Embryonic facial prominence (tissue), 1 donor: ENCODE measurements around the gene SLC25A27.
"Not testable (repeated sequence)": the region's sequence is repeated elsewhere in the genome, so short reads cannot be mapped to it uniquely, and the experiment has no call there.

Experiments used
- DNase-seq: peaks from one replicate; pipeline ENCODE4 v3.0.0-alpha.2; 2016; ENCODE audit errors: extremely low spot score

SLC25A27 gene, protein sequence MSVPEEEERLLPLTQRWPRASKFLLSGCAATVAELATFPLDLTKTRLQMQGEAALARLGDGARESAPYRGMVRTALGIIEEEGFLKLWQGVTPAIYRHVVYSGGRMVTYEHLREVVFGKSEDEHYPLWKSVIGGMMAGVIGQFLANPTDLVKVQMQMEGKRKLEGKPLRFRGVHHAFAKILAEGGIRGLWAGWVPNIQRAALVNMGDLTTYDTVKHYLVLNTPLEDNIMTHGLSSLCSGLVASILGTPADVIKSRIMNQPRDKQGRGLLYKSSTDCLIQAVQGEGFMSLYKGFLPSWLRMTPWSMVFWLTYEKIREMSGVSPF

DNA sequence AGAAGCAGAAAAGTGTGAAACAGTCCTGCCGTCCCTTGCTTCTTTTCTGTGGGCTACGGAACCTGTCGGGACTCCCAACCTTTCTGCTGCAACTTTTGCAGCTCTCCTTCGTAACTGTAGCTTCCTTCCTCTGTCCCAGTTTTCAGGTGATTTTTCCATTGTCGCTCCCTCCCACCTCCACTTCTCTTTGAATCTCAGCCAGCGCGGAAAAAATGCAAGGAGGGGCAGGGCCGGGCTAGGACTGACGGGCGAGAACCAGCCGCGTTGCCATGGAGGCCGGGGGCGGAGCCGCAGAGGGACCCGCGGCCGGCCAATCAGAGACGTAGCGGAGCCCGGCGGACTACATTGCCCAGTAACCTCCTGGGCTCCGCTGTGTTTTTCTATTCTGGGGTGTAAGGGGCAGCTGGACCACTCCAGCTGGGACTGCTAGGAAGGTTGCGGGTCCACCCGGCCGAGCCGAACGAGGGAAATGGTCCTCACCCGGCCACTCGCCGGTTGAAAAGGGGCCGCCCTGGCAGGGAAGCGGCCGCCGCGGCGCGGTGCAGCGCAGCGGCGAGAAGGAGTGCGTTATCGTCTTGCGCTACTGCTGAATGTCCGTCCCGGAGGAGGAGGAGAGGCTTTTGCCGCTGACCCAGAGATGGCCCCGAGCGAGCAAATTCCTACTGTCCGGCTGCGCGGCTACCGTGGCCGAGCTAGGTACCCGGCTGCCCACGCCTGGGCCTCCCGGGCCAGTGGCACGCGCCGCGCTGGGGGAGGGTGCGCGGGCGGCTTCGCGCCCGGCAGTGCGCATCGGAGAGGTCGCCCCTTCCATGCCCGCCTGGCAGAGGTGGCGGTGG is at the start of gene SLC25A27, which contains the start of gene CYP39A1:
TSS of gene SLC25A27 (plus strand) at position 373 of the 836 bp plus-strand sequence. CDS start at position 591, 218 bp downstream.
TSS of gene CYP39A1 (minus strand) at position 216 of the 836 bp plus-strand sequence. CDS start 236 bp downstream, outside the sequence.
- DNase-seq = peak; percentile 84

DNA sequence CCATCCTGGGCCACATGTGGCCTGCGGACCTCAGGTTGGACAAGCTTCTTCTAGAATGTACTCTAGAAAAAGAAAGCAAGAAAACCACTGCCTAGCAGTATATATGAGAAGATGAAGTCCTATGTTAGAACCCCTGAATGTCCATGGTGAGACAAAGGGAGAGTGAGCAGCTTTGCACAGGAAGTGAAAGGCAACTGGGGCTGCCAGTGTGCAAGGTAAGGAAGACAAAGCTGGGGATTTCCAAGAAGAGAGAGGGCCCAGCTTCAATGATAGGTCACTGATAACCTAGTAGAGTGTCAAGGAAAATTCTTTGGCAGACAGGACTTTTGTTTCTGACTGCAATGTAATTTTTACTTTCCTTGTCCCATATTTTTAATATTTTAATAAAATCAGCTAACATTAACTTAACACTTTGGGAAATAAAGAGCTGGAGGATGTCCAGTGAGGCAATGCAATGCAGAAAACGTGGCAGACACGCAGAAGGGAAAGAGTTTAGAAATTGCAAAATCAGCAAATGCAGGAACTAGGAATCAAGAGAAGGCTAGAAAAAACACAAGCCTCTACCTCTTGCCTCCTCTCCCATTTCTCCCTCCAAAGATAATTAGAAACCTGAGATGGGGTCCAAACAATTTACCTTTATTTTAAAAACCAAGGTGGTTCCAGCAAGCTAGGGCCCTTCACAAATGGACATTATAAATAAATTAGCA is 47.5 kb upstream of the SLC25A27 start:
- no peak for DNase-seq

DNA sequence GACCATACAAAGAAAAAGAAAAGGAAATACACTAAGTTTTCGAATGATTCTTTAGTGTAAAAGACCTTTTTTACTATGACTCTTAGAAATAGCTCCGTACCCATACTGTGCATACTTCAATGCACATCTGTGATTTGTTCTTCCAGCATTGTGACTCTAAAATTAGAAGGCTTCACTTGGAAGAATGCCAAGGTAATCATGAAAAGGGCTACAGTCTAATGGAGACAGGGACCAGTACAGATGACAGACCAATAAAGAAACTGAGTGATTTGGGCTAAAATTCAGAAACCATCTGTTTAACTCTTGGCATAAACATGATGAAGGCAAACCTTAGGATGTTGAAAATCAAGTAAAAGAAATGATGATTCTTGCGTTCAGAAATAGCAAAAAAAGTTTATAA is 46.4 kb upstream of the SLC25A27 start:
- DNase-seq = no peak

DNA sequence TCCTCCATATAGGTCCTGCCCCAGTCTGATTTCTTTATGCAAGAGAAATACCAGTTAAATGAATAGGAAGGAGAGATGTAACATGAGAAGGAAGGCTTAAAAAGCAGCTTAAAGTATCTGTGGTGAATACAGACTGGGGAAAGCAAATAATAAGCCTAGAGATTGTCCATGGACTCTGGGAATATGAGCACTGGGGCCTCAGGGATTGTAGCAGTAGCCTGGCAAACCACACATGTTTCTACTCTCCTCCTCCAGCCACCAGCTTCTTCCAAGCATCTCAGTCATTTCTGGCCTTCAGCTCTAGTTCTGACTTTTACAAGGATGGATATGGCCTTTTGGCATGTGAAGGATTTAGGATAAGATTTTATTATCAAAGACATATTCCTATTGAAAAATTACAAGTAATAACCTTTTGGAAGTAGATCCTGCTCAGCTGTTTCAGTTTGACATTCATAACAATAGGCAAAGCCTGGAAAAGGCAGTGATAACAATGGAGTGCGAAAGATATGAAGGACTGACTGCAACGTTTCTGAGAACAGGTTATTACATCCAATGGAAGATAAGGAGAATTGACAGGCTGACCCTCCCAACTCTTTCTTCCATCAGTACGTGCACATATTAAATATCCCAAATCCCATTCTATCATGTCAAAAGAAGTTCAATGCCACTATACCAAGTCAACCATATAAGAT is 41.8 kb upstream of the SLC25A27 start:
- no peak for DNase-seq

DNA sequence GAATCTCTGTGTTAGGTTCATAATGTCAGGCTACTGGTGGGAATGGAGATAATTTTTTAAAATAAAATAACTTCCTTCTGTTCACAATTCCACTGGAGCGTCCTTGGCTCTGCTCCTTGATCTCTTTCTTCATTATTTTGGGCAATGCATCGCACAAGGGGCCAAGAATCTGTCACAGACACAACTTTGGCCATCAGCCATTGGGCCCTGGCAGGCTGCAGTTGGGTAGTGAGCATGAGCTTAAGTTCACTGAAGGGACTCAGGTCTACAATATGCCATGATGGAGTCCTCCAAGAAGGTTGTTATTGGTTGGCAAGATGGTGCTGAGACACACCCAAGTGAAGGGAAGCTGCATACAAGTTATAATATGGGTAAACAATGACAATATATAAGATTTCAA is 40.1 kb upstream of the SLC25A27 start:
- no peak for DNase-seq

DNA sequence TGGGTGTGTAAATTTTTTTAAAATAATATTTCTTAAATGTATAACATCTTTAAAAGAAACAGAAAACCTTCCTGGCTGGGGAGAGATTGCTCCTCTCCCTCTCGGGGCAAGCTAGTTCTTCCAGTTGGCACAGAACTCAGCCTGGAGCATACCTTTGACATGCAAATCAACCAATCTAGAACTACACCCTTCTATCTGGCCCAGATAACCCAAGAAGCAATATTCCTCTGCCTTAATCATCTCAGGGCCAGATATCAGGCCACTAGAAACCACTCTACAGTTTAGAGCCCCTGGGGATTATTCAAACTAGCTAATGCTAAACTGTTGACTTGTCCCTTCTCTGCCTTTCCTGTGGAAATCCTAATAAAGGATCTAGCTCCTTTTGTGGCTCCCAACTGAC is 34.0 kb upstream of the SLC25A27 start:
- DNase-seq = no peak

DNA sequence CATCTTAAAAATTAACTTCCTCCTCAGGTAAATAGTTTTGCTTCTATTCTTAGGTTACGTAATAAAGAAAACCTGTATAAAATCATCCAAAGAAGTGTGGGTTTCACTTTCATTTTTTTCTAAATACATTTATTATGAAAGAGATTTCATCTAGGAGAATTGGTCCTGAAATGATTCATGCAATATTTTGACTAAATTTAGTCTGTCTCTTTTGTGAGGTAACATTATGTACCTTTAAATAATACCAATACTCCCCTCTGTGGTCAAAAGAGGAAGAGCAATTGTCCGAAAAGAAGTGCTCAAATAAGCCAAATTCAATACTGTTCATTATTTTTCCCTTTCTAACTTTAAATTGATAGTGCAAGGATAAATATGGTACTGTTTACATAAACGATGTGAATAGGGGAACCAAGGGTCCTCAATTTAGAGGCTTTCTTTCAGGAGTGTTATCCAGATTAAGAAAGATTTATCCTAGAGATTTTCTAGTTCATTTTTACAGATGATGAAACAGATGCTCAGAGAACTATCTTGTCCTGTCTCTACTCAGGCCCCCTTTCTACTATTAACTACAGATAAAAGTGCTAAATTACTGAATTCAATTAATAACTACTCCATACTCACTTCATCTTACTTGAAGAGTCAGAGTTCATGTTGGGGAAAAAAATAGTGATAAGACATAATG is 26.4 kb upstream of the SLC25A27 start:
- no peak for DNase-seq

DNA sequence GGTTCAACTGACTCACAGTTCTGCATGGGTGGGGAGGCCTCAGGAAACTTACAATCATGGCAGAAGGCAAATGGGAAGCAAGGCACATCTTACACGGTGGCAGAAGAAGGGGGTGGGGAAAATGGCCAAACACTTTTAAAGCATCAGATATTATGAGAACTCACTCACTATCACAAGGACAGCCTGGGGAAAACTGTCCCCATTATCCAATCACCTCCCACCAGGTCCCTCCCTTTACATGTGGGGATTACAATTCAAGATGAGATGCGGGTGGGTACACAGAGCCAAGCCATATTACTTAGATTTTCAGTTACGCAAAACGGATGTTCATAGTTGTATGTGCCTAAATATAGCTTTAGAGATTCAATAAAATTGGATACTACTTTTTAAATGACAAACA is 25.8 kb upstream of the SLC25A27 start:
- DNase-seq = no peak

DNA sequence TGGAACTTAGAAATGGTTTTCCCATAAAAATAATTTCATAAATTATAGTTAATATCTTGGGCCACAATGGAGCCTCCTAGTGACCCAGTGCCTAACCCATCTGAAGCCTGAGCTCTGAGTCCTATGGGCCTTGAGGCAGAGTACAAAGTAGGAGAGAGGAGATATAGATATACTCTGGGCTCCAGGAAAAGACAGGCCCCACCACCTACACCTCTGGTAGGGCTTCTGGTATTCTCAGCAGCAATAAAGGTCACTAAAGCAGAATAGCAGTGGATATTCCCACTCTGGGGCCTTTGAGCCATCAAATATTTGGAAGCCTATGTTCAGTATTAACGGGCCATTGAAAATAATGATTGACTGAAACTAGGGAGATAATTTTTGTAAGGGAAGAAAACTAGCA is 24.3 kb upstream of the SLC25A27 start:
- no peak for DNase-seq

DNA sequence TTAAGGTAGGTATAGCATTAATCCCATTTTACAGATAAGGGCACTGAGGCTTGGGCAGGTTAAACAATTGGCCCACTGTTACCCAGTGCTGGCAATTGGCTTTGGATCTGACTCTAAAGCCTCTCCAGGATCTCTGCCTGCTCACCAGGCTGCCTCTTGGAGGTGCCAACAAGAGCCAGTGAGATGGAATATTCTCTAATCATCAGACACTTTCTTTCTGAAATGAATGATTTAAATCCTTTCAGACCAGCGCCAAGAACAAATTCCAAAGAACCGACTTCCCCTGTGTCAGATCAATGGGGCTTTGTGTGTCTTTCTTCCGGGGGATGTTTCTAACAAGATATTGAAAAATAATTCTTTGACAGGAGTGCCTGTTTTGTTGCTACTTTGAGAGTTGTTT is 23.8 kb upstream of the SLC25A27 start:
- DNase-seq = no peak

DNA sequence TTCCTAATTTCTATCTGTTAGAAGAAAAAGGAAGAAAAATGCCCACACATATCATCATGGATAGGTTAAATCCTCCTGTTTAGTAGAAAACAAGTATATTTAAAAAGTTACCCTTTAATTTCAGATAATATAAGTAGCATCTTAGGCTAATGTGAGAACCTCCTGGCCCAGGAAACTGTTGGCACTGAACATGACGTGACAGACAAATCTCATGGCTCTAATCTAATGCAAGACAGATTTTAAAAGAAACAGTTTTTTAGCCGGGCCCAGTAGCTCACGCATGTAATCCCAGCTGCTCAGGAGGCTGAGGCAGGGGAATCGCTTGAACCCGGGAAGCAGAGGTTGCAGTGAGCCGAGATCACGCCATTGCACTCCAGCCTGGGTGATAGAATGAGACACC is 23.1 kb upstream of the SLC25A27 start:
- DNase-seq = no peak

DNA sequence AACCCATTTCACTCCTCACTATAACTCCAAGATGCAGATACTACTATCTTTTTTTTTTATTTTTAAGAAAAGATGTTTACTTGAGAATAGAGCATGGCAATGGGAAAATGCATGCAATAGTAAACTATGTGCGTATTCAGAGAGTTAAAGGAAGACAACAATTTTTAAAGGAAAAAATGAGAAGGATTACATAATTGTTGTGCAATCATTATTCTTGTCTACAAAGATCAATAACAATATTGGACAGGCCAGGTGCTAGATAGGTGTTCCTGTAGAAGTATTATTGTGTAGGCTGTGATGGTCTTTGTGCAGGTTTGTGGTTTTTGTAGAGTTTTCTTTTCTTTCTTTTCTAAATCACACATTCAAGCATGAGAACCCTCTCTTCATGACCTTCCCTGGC is 20.7 kb upstream of the SLC25A27 start:
- DNase-seq = no peak

DNA sequence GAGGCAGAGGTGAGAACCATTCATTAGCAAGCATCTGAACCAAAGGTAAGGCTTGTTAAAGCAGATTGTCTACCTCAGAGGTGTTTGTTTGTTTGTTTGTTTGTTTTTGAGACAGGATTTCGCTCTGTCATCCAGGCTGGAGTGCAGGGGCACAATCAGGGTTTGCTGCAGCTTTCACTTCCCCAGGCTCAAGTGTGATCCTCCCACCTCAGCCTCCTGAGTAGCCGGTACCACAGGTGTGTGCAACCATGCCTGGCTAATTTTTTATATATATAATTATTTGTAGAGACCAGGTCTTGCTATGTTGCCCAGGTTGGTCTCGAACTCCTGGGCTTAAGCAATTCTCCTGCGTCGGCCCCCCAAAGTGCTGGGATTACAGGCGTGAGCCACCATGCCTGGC is 17.3 kb upstream of the SLC25A27 start:
- no peak for DNase-seq

DNA sequence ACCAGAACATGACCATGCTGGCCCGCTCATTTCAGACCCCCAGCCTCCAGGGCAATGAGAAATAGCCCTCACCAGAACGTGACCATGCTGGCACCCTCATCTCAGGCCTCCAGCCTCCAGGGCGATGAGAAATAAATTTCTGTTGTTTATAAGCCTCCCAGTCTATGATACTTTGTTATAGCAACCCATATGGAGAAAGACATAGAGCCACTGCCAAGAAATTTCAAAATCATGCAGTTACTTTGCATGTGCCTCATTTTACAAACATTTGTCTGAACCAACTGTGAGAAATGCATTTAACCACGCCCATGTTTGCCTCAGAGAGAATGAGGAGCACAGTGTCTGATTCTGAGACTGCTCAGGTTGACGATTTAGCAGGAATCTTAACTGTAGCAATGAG is 15.6 kb upstream of the SLC25A27 start:
- DNase-seq = no peak

DNA sequence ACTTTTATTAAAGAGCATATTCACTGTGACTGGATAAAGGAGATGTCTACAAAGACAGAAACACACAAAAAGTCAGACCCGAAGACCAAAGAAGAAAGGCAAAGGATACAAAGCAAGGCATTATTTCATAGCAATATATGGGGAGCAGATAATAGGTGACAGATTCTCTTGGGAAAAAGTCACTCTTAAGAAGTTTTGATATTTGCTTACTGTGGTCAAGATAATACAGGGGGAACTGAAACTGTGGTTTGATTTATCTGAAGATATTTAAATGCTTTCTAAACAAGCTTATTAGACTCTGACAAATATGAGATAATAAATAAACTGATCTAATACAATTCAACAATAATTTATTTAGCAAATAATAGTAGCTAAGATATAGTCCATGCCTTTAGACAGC is 14.8 kb upstream of the SLC25A27 start:
- no peak for DNase-seq

DNA sequence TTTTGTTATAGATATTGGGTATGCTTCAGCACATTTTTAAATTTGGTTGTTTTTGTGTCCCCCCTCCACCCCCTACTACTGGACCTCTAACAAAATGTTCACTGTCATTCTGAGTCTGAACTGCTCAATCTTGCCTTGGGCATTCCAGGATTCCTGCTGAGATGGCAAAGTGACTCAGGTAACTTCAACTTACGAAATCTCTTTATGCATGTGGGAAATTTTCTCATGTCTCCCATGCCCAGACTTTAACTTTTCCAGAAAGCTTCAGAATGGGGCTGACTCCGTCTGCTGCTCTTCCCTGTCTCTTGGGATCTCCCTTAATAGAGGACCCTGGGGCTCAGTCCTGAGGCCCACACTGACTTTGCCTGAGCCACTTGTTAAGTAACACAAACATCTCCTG is 14.1 kb upstream of the SLC25A27 start:
- no peak for DNase-seq

DNA sequence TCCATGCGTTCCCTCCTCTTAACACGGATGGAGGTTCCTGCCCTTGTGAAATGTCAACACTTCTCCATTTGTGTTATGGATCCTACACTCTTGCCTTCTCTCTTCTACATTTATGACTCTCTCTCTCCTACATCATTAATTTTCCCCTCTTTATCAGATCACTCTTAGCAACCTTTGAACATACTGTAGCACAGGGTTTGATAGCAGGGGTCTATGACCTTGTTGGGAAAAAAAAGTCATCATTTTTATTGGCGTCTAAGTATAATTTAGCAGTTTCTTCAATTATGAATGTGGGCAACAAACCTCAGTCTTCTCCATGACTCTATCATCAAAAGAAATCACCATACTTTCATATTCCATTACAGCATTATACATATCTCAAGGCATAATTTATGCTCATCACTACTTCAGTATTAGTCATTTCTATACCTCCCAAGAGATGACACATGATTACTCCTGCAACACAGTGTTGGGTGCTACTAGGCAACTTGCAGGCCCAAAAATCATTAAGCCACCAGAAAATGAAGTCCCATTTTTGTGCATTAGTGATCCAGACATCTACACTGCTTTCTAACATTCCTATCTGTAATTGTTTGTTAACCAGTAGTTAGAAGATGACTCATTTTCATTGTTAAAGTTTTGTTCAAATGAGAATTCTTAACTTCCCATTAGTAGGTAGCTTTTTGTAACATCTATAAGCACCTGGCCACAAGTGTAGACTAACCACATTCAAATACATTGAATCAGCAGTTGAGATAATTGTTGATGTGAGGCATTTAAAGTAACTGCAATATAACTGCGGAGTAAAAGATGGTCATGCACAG is 9.6 kb upstream of the SLC25A27 start:
- no peak for DNase-seq

DNA sequence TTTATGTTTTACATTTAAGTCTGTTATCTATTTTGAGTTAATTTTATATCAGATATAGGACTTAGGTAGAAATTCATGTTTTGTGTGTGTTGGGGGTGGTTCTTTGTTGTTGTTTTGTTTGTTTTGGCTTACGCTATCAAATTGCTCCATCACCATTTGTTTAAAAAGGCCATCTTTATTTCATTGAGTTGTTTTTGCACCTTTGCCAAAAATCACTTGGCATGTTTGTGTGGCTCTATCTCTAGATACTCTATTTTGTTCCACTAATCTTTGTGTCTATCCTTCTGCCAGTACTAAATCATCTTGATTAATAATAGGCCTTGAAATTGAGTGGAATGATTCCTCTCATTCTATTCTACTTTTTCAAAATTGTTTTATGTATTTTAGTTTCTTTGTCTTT is 7.5 kb upstream of the SLC25A27 start:
- no peak for DNase-seq

DNA sequence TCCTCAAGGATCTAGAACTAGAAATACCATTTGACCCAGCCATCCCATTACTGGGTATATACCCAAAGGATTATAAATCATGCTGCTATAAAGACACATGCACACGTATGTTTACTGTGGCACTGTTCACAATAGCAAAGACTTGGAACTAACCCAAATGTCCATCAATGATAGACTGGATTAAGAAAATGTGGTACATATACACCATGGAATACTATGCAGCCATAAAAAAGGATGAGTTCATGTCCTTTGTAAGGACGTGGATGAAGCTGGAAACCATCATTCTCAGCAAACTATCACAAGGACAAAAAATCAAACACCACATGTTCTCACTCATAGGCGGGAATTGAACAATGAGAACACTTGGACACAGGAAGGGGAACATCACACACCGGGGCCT is 4.7 kb upstream of the SLC25A27 start:
- not testable (repeated sequence) for DNase-seq

DNA sequence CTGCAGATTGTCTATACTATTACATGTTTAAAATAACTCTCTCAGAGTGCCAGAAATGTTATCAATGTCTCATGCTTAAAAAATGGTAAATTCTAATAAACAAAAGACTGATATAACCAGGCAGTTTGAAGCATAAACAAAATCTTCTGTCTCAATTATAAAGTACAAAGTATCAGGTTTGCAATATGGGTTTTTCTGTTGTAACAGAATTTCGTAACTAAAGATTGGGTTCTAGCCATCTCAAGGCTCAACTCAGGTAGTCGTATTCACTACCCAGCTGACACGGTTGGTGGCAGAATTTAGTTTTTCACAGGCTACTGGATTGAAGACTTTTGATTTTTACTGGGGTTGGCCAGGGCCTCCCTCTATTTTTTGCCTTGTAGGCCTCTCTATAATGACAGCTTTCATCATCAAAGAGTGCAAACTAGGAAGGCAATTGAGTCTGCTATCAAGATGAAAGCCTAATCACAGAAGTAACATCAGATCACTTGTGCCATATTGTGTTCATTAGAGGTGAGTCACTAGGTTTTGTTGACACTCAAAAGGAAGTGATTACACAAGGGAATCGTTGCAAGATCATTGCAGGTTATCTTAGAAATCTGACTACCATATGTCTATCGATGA is 3.8 kb upstream of the SLC25A27 start:
- DNase-seq = no peak
